Hepatocyte (in vitro differentiated cells): ENCODE data around the gene ELK3.
"Not testable (repeated sequence)": the region's sequence is repeated elsewhere in the genome, so short reads cannot be mapped to it uniquely, and the experiment has no call there.

Experiments used
- CTCF ChIP-seq: fragments of 200-600 bp; sonication (generic); IDR thresholded peaks from 2 replicates; pipeline ENCODE4 v1.5.1; 2016; ENCODE audit warnings: antibody characterized with exemption, mild to moderate bottlenecking; ENCODE audit not compliant: poor library complexity
- EZH2 ChIP-seq: fragments of 200-600 bp; sonication (generic); IDR thresholded peaks from 2 replicates; pipeline ENCODE4 v1.6.1; 2016; ENCODE audit warnings: antibody characterized with exemption, mild to moderate bottlenecking, borderline replicate concordance
- EZH2phosphoT487 ChIP-seq: fragments of 200-600 bp; sonication (generic); IDR thresholded peaks from one replicate; pipeline ENCODE4 v1.6.1; 2018; ENCODE audit warnings: antibody characterized with exemption, mild to moderate bottlenecking, low read depth, moderate library complexity; ENCODE audit not compliant: unreplicated experiment, severe bottlenecking

GRCh38 chr12:96317801-96318200, 123.6 kb downstream of the ELK3 start:
- TF ChIP-seq CTCF, EZH2, EZH2phosphoT487: not testable (repeated sequence)
